Right lobe of liver (tissue), 4 donors: ENCODE data around the gene PYURF.

Experiments
- CTCF ChIP-seq, 4 donors: fragments of 200-600 bp in 3 of 4; fragments of 450-650 bp in 1 of 4; IDR thresholded peaks; one replicate each; pipeline versions ENCODE4 v1.5.1 to v1.8.0; 2016 to 2022; ENCODE audit warnings: antibody characterized with exemption in 4 of 4, mild to moderate bottlenecking in 2 of 4
- POLR2A ChIP-seq: fragments of 450-650 bp; IDR thresholded peaks from one replicate; pipeline ENCODE4 v1.6.1; 2017; ENCODE audit warnings: antibody characterized with exemption, mild to moderate bottlenecking
- donor health status: DM: no; HTN: no; CAD: no.
- donor health status: DM: no; HTN: no; CAD: no.
- donor health status: DM: no; HTN: yes; CAD: no.

- TF ChIP-seq CTCF (IDR thresholded peaks at IDR 0.05) (no peak), POLR2A (no peak)
Measured at GRCh38 chr4:88567591-88567990, 44.0 kb upstream of the PYURF start.
